Ishikawa (cell line): ENCODE data around the gene DNAAF8.

Source experiments
- CEBPB ChIP-seq: IDR thresholded peaks from 2 replicates; pipeline ENCODE4 v1.6.1; 2012
- CREB1 ChIP-seq: IDR thresholded peaks from 2 replicates; pipeline ENCODE4 v1.6.1; 2012; ENCODE audit warnings: low read depth
- EGR1 ChIP-seq: IDR thresholded peaks from 2 replicates; pipeline ENCODE4 v1.6.1; 2012
- EP300 ChIP-seq: IDR thresholded peaks from 2 replicates; pipeline ENCODE4 v1.6.1; 2012; ENCODE audit warnings: borderline replicate concordance
- FOXM1 ChIP-seq: IDR thresholded peaks from 2 replicates; pipeline ENCODE4 v1.6.1; 2012; ENCODE audit warnings: low read depth, borderline replicate concordance
- NFIC ChIP-seq: IDR thresholded peaks from 2 replicates; pipeline ENCODE4 v1.6.1; 2012
- RAD21 ChIP-seq: IDR thresholded peaks from 2 replicates; pipeline ENCODE4 v1.6.1; 2012; ENCODE audit warnings: low read depth
- TAF1 ChIP-seq: IDR thresholded peaks from 2 replicates; pipeline ENCODE4 v1.6.1; 2012; ENCODE audit warnings: low read depth, mild to moderate bottlenecking
- TCF12 ChIP-seq: IDR thresholded peaks from 2 replicates; pipeline ENCODE4 v1.6.1; 2012; ENCODE audit warnings: low read depth
- TEAD4 ChIP-seq: IDR thresholded peaks from 2 replicates; pipeline ENCODE4 v1.6.1; 2012
- YY1 ChIP-seq: IDR thresholded peaks from 2 replicates; pipeline ENCODE4 v1.6.1; 2012; ENCODE audit warnings: low read depth
- ZBTB7A ChIP-seq: IDR thresholded peaks from 2 replicates; pipeline ENCODE4 v1.6.1; 2012; ENCODE audit warnings: low read depth
- TF ChIP-seq, protein P1 (sequence below): IDR thresholded peaks from 2 replicates; pipeline ENCODE4 v1.6.1; 2012
- TF ChIP-seq, protein P2 (sequence below): IDR thresholded peaks from 2 replicates; pipeline ENCODE4 v1.6.1; 2012; ENCODE audit warnings: low read depth, mild to moderate bottlenecking
- TF ChIP-seq, protein P3 (sequence below): IDR thresholded peaks from 2 replicates; pipeline ENCODE4 v1.6.1; 2012

Gene DNAAF8

GRCh38 chr16:4790261-4790660 is 55.9 kb downstream of the DNAAF8 start:
- TF ChIP-seq, protein P1, sequence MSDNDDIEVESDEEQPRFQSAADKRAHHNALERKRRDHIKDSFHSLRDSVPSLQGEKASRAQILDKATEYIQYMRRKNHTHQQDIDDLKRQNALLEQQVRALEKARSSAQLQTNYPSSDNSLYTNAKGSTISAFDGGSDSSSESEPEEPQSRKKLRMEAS = no peak
- TF ChIP-seq EGR1 = no peak
- TF ChIP-seq TEAD4 = no peak
- TF ChIP-seq CREB1 = no peak
- no peak for TF ChIP-seq NFIC
- no peak for TF ChIP-seq TAF1
- no peak for TF ChIP-seq CEBPB
- no peak for TF ChIP-seq EP300

GRCh38 chr16:4790871-4791270 is 56.5 kb downstream of the DNAAF8 start:
- no peak for TF ChIP-seq RAD21
- no peak for TF ChIP-seq TCF12
- no peak for TF ChIP-seq TAF1
- TF ChIP-seq FOXM1 = no peak

DNA sequence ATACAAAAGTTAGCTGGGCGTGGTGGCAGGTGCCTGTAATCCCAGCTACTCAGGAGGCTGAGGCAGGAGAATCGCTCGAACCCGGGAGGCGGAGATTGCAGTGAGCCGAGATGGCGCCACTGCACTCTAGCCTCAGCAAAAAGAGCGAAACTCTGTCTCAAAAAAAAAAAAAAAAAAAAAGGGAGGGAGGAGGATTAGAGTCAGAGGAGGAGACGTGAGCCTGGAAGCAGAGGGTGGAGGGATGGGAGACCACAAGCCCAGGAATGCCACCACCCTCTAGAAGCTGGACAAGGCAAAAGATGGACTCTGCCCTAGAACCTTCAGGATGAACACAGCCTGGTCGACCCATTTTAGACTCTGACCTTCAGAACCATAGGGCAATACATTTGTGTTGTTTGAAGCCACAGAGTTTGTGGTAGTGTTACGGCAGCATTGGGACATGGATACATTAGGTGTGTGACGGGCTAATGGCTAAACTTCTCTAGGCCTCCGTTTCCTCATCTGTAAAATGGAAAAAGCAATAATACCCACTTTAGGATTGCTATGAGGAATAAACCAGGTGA is 58.7 kb downstream of the DNAAF8 start:
- no peak for TF ChIP-seq TCF12
- TF ChIP-seq, protein P1 = no peak
- no peak for TF ChIP-seq RAD21
- no peak for TF ChIP-seq EP300
- TF ChIP-seq FOXM1 = no peak
- TF ChIP-seq TEAD4 = no peak
- no peak for TF ChIP-seq NFIC
- no peak for TF ChIP-seq CREB1
- TF ChIP-seq ZBTB7A = no peak
- TF ChIP-seq CEBPB = no peak
- TF ChIP-seq, protein P2, sequence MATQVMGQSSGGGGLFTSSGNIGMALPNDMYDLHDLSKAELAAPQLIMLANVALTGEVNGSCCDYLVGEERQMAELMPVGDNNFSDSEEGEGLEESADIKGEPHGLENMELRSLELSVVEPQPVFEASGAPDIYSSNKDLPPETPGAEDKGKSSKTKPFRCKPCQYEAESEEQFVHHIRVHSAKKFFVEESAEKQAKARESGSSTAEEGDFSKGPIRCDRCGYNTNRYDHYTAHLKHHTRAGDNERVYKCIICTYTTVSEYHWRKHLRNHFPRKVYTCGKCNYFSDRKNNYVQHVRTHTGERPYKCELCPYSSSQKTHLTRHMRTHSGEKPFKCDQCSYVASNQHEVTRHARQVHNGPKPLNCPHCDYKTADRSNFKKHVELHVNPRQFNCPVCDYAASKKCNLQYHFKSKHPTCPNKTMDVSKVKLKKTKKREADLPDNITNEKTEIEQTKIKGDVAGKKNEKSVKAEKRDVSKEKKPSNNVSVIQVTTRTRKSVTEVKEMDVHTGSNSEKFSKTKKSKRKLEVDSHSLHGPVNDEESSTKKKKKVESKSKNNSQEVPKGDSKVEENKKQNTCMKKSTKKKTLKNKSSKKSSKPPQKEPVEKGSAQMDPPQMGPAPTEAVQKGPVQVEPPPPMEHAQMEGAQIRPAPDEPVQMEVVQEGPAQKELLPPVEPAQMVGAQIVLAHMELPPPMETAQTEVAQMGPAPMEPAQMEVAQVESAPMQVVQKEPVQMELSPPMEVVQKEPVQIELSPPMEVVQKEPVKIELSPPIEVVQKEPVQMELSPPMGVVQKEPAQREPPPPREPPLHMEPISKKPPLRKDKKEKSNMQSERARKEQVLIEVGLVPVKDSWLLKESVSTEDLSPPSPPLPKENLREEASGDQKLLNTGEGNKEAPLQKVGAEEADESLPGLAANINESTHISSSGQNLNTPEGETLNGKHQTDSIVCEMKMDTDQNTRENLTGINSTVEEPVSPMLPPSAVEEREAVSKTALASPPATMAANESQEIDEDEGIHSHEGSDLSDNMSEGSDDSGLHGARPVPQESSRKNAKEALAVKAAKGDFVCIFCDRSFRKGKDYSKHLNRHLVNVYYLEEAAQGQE = no peak
- TF ChIP-seq EGR1 = no peak
- TF ChIP-seq TAF1 = no peak
- TF ChIP-seq YY1 = no peak
- TF ChIP-seq, protein P3, sequence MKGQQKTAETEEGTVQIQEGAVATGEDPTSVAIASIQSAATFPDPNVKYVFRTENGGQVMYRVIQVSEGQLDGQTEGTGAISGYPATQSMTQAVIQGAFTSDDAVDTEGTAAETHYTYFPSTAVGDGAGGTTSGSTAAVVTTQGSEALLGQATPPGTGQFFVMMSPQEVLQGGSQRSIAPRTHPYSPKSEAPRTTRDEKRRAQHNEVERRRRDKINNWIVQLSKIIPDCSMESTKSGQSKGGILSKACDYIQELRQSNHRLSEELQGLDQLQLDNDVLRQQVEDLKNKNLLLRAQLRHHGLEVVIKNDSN = no peak

GRCh38 chr16:4795181-4795827 is 61.0 kb downstream of the DNAAF8 start, which contains the start of gene SMIM22:
SMIM22 (plus strand) TSS chr16:4795369; CDS start chr16:4795735, 366 bp downstream.
- TF ChIP-seq ZBTB7A = no peak
- TF ChIP-seq, protein P3 = peak; percentile 22; the same call in 1 of the 2 replicates
- no peak for TF ChIP-seq TCF12
- TF ChIP-seq NFIC = peak; percentile 91
- TF ChIP-seq FOXM1 = no peak

DNA sequence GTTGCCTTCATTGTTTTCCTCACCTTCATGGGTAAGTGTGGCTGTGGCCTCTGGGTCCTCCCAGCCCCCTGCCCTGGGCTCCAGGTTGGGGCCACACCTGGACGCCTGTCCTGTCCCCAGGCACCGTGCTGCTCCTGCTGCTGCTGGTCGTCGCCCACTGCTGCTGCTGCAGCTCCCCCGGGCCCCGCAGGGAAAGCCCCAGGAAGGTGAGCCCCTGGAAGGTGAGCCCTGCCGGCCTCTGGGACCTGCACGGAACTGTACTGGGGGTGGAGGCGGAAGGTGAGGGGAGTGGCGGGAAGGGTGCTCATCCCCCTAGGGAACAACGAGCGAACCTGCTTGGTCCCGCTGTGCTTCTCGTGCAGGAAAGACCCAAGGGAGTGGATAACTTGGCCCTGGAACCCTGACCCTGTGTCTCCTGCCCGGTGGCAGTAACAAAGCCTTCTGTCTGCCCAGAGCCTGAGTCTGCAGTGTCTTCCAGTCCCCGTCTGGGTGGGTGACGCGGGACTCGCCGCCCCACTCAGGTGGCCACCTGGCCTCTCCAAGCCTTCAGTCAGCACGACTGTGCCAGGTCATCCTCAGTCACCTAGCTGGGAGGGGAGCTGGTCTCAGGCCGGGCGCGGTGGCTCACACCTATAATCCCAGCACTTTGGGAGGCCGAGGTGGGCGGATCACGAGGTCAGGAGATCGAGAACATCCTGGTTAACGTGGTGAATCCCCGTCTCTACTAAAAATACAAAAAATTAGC is 61.7 kb downstream of the DNAAF8 start:
- TF ChIP-seq NFIC = no peak

- TF ChIP-seq CEBPB = no peak
- TF ChIP-seq FOXM1 = no peak
Measured at GRCh38 chr16:4796982-4797804, 62.9 kb downstream of the DNAAF8 start.

DNA sequence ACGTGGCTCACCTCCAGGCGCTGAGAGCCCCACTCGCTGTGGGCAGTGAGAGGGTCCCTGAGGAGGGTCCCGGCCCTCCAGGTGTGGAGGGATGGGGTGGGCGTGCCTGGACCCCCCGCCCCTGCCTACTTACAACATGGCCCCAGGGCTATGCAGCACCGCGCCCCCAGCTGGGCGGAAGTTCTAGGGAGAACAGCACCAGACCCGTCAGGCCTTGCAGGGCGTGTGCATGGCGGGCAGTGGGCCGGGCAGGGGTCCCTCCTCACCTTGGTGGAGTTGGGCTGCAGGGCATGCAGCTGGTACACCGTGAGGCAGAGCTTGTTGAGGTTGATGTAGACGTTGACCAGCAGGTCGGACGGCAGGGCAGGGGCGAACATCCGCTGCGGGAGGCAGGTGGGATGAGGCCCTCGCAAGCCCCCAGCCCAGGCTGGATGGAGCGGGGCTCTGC is 63.5 kb downstream of the DNAAF8 start:
- TF ChIP-seq RAD21 (no peak), FOXM1 (no peak), CREB1 (no peak), TAF1 (no peak), CEBPB (no peak), YY1 (no peak), TEAD4 (no peak), TCF12 (no peak), EGR1 (no peak), EP300 (no peak), NFIC (no peak)
- TF ChIP-seq, protein P1 = no peak
- TF ChIP-seq, protein P3 = no peak
- TF ChIP-seq, protein P2 = no peak
